ENCODE data around the gene TMEM72.

The TMEM72 gene

DNA sequence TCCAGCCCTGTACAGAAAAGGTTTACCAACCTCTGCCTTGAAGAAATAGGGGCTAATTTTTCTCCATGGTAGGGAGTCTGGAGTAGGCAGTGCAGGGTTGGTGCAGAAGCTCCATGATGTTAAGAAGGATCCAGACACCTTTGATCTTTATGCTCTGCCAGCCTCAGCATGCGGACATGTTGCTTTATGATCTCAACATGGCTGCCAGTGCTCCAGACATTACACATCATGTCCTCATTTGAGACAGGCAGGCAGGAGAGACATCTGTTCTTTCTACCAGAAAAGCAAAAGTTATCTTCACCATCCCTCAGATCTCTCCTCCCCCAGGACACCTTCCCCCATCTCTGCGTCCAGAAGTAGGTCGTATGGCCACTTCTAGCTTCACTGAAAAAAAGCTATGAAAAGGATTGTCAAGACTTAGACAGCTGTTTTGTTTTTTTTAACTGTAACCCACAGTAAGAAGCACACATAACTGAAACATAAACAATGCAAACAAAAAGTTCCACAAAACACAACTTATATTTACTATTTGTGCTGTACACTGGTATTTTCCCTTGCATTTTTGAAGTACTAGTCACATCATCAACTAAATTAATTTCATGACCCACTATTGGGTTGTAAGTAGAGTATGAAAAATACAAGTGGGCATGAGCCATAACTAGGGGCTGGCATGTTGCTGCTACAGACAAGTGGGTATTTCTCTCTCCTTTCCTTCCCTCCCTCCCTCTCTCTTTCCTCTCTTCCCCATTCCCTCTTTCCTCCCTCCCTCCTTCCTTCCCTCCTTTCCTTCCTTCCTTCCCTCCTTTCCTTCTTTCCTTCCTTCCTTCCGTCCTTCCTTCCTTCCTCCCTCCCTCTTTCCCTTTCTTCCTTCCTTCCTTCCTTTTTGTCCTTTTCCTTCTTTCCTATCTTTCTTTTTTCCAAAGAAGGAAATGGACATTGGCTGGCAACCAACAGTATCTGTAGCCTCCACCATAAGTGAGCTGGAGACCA lies 45.9 kb downstream of the TMEM72 start:
- DNase-seq, result peak; percentile 8

DNA sequence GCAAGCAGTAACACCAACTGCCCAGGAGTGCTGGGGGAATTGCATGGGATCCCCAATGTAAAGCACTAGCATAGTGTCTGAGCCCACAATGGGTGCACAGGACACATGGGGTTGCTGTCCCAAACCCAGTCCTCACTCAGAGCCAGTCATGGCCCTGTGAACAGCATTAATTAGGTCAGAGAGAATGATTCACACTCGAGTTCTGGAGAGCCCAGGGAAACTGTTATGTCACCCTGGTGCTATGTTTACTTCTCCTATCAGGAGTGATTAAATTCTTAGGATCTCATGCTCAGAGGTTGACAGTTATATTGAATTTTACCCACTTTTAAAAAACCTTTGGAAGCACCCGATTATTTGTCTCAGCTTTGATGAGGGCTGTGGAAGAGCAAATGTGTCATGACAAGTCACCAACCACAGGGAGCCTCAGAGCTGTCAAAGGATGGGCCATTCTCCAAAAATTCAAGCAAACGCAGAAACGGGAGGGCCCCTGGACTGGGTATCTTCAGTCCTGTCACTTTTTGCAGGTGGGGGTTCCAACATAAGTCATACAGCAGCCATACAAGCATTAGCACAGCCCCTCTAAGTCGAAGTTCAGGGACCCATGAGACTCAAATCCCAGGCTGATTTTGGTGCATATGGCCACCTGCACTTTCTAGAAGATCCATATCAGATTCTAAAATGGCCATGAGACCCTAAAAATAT lies 47.2 kb downstream of the TMEM72 start:
- DNase-seq, result peak; percentile 23

DNA sequence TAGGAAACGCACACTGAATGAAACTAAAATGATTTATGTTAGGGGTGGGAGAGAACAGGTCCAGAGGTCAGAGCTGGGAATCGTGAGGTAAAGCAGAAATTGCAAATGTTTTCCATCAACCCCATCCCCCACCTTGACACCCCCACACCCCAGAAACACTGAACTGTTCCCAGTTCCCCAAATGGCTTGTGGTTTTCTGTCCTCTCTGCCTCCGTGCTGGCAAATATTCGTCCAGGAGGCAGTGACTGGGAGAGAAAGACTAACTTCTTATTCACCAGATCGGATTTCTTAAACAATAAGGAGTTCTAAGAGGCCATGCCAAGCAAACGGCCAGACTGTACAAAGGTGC lies 47.7 kb downstream of the TMEM72 start:
- no peak for DNase-seq

DNA sequence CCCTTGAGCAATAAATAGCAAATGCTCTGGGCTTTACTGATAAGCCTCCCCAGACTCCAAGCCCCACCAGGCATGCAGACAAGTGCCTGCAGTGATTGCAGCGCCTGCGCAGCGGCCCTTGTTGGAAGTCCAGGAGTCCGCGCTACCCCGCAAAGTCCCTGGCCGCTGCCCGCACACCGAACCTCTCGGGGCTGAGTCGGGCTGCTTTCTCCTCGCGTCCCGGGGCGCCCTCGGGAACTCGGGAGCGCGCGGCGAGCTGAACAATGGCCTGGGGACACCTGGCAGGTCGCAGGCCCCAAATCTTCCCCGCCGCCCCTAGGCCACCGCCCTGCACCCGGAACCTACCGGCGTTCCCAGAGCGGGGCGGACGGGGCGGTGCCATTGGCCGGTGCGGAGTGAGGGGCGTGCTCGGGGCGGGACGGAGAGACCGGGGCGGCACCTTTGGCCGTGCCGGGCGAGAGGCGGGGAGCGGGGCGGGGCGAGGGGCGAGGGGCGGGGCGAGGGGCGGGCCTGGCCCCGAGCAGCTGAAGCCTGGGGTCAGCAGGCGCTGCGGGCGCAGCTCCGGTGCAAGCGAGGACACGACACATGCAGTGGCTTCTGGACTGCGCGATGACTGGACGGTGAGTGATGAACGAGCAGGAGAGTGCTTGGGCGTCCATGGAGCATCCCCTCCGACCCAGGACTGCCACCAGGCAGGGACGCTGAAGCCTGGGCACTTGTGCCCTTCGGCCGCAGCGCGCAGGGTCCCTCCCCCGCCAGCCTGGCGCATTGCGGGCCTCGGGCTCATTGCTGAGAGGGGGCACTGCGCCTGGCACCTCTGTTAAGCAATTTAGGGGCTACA lies 48.3 kb downstream of the TMEM72 start, which contains the start of gene RASSF4:
RASSF4 (plus strand) TSS at position 556 of the 841 bp plus-strand sequence. CDS start 10,401 bp downstream, outside the sequence.
- peak; percentile 95 for DNase-seq

DNA sequence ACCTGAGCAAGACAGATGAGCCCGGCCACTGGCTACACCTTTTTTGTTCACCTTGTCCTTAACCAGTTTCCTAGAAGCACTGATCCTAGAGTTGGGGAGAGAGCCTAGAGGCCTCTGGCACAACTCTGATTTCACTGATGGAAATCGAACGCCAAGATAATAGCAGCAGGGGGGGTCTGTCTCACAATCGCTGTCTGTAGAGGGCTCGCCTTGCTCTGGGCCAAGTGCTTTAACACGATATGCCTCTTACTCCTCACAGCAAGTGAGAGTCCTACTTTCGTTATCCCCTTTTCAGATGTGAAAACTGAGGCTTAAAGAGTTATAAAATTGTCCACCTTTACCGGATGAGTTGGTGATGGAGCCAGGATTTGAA lies 48.9 kb downstream of the TMEM72 start:
- peak; percentile 24 for DNase-seq

DNA sequence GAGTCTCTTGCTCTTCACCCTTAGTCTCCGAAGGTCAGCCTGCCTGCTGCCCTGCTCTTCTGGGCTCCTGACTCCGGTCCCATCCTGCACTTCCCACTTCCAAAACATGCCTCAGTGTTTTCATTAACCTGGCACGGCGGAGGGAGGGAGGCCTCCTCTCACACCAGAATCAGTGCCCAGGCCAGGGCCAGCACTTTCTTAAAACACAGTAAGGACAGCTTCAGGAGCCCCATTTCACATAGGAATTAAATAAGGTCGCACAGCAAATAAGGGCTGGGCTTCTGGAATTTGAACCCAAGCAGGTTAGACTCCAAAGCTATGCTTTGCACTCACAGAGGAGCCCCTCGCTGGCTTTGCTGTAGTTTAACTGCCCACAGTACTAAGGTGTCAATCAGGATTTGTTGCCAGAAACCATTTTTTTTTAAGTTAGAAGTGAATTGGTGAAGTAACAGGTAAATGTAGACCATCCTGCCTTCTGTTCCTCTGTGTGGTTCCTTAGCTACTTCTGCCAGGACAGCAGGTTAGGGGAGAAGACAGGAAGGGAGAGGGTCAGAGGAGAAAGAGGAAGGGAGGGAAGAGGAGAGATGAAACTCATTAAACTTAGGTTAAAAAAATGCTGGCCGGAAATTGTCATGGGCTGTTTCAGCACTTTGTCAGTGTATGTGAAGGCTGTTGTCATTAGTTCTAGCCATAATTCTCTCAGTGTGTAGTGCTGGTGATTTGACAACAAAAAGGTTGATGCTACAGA lies 49.5 kb downstream of the TMEM72 start:
- DNase-seq, result peak; percentile 21

DNA sequence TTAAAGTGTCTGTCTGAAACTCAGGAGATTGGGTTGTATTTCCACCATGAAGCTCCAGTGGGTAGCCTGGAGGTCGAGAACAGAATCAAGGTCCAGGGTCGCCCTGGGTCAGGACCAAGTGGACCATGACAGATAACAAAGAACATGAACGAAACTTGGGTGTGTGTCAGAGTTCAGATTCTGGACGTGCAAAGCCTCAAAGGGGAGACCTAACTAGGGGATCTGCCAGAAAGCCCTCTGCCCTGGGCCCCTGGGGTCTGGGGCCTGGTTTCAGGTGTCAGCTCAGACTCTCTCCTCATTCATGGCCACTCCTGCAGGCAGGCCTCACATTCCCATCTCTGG lies 50.1 kb downstream of the TMEM72 start:
- DNase-seq, result peak; percentile 14

DNA sequence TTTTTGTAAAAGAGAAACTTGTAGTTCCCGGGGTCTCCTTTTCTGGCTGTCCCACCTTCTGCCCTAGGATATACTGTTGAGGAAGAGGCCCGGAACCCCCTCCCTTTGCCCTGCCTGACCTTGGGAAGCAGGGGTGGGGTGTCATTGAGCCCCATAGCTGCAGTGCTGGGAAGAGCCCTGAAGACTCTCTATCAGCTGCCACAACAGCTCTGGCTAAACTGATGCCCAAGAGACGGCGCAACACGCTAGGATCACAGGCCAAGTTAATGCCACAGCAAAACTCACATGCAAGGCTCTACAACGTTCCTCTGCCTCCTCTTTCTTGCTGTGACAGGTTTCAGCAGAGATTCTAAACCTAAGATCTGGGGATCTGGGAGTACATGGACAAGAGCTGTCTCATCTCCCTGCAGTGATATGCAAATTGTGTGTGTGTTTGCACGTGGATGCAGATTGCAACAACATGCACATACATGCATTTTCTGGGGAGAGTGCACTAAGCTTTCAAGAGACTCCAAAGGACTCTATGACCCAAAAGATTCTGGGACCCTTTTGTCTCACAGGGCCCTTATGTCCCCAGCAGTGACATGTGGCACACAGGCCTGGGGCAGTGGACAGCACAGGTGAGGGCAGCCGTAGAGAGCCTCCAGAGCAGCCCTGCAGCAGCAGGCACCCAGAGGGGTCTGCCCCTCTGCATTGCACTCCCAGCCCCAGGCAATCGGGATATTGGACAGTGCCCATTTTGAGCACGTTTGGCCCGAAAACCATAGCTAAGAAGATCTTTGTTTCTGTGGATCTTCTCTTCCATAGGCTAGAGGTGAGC lies 51.0 kb downstream of the TMEM72 start:
- peak; percentile 13 for DNase-seq

DNA sequence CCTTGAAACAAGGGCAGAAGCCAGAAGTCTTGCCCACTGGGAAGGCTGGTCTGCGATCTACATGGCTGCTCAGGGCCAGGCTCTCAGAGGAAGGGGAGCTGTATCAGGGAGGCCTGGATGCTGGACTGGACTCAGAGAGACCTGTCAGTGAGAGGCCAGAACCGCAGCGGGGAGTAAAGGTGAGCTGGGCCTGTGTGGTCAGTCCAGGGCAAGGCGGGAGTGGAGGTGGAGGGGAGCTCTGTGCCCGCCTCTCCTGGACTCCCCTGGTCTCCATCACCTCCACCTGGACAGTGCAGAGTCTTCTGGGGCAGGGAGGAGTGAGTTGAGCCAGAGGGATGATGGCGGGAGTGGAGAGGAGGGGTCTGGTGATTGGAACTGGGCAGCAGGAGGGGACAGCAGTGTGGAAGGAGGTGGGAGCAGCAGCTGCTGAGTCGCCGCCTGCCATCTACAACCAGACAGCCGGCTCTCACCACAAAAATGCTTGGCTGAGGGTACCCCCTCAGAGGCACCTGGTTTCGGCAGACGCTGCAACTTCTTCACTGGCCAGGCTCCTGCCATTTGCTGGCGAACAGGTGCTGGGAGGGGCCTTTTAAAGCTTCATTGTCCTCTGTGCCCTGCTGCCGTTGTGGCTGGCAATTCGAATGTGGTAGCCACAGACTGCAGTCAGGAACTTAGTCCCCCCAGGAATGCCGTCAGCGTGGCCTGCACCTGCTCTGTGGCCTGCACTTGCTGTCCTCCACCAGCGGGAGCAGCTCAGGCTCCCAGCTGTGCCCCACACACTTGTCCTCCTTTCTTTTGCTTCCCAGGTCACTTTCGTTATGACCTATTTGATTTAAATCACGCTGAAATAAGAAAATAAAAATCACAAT lies 52.0 kb downstream of the TMEM72 start:
- DNase-seq, result peak; percentile 18

DNA sequence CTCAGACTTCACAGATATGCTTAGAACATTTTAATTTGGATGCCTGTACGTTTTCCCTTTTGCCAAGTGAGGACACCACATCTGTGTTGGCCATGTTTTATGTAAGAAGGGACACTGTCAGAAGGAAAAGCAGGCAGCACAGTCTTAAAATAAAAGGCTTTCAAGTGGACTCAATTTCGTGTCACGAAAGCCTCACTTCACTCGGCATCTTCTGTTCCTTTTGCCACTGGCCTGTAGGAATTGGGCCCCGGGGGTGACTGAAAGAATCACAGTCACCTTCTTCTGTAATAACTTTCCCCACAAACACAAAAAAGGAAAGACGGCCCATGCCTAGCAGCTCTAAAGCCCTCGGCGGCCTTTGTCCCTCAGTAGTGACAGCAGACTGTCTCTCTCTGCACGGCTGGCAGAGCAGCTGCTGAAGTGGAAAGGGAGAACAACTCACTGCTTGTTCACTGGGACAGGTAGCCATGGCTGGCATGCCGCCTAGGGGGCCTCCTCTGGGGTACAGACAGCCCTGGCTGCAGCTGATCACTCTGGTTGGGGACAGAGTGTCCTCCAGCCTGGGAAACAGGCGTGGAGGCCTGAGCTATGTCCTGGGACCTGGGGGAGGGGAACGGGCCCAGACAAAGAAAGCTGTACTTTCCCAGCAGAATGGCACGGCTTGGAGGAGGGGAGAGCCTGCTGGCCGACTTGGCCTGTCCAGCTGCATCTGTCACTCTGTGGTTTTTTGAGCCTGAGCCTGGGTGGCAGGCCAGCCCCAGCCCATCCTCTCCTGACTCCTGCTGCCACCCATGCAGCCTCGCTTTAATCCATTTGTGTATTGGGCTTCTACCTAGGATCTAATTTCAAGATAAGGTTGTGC lies 52.9 kb downstream of the TMEM72 start:
- DNase-seq, result peak; percentile 14

DNA sequence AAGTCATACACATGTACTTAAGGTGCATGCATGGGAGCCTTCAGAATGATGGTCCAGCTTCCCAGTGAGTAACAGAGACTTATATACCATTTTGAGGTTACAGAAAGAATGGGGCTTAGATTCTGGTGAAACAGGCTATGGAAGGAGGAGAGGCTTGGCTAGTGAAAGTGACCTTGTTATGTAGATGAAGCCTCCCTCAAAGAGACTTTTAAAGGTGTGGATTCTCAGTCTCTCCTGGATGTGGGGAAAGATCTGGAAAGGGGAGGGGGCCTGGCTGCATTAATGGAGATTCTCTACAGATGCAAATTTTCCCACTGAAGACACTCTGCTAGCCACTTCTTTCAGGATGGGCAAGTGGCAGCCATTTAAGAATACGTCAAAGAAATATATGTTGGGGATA lies 54.0 kb downstream of the TMEM72 start:
- peak; percentile 11 for DNase-seq

DNA sequence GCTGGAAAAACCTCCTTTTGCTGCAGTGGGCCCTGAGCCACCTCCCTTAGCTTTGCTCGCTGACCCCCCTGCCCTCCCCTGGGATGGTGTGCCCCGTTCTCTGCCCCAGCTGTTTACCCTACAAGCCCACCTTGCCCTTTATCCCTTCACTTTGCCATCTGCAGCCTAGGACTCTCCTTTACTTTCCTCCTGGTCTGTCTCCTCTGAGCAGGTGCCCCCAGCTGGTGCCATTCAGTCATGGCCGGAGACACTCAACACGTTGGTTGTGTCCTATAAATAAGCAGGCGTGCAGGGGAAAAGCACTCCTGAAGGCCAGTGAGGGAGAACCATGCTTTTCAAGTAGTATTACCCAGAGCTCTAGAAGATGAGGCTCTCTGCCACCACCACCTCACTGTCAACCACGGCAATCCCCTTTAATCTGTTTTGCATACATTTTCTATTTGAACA lies 54.5 kb downstream of the TMEM72 start:
- no peak for DNase-seq

DNA sequence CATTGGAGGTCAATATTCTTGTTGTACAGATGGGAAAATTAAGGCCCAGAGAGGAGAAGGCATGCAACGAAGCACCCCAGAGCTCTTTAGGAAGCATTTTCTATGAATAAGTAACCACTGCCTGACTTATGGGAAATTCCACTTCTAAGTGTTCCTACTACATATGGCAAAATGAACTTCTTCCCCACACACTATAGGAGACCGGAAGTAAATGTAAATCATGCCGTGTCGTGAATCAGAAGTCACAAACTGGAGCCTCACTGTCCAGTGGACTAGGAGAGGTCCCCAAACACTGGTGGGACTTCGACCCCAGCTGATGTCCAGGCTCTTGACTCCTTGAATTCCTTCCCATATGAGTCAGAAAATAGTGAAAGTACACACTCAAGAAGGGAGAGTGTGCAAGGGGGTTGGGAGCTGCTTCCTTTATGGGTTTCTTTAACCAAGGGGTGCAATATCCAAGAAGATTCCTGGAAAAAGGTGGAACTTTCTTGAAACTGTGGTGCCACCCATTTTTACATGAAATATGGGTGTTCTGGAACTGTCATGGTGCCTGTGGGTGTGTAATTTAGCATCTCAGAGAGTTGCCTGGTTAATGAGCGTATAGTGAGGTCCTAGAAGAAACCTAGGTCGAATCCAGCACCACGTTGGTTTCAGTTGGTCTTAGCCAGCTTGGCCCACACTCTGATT lies 55.1 kb downstream of the TMEM72 start:
- DNase-seq, result no peak

DNA sequence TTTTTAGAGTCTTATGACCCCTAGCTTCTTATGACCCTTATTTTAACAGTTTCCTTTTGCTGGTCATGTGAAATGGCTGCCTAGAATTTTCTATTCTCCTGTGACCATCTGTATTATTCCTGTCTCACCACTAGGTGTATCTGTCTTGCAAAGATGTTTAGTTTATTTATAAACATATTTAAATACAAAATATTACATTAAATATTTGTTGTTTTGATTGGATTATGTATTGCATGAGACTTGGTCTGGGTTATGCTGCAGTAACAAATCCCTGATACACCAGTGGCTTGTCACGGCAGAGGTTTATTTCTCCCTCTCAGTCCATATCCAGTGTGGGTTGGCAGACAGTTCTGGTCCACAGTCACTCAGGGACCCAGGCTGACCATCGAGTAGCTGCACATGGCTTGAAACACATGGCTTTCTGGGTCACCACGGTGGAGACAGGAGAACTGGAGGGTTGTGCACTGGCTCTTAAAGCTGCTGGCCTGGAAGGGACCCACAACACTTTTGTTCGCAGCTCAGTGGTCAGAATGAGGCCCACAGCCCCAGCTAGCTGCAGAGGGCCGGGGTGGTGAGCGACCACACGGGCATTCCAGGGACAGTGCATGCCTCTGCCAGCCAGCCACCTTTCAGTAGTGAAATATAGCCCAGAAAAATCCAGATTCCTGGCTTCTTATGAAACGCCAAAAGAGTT lies 55.8 kb downstream of the TMEM72 start:
- no peak for DNase-seq

DNA sequence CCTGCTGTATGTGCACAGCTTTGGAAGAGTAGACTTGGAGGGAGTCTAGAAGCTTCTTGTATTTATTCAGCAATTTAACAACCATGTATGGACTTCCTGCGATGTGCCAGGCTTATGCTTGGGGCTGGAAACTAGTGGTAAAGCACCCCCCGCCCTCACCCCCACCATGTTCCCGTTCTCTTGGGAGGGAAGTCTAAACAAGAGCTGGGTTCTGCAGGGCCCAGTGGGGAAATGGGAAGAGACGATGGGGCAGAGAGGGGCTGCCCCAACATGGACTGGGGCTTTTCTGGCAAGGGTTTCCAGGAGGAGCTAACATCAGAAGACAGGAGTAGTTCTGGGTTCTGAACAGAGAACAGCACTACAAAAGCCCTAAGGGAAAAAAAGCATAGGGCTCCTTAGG lies 56.5 kb downstream of the TMEM72 start:
- no peak for DNase-seq

DNA sequence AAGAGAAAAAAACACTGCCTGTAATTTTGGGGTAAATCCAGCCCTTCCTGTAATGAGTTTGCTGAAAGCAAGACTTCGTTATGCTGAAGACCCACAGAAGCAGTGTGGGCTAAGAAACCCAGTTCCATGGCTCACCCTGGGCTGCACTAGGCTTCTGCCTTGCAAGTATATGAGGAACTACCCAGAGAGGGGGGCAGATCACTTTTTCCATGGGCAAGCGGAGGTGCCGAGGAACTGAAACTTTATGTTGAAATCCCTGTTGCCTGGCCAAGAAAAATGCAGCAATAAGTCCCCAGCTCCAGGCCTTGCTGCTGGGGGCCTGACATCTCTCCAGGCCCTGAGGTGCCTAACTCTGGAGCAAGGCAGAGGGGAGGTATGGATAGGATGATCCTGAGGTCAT lies 57.0 kb downstream of the TMEM72 start:
- DNase-seq, result peak; percentile 34

DNA sequence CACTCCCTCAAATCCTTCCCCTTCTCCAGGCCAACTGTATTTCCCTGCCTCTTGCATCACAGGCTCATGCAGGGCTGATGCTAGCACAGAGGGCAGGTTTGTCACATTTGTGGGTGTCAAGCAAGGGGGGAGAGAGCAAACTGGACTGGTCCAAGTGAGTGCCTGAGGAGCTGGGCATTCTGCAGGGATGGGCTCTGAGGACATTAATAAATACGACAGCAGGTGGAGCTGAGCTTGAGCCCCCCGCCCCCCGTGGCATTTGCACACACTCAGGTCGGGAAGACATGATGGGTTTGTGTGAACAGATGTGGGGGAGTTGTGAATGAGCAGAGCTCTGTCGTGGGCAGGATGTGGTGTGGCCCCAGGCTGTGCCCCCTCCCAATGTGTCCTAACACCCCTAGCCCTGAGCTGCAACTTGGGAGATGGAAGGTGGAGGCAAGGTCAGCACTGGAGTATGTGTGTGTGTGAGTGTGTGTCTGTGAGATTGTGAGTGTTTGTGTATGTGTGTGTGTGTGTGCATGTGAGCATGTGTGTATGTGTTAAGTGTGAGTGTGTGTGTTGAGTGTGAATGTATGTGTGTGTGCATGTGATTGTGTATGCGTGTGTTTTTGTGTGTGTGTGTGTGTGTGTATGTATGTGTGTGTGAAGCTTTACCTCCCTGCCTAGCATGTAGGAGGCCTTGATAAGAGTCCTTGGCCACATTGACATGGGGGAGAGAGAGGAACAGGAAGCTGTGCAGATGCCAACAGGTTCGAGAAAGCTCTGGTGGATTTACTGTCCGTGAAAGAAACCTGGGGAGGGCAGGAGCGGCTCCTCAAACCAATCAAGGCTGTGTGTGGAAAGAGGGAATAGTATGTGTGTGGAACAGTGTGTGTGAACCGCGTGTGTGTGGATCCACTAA lies 57.6 kb downstream of the TMEM72 start:
- DNase-seq, result peak; percentile 35

All from stimulated activated CD8-positive, alpha-beta memory T cell treated with anti-CD3 and anti-CD28 coated beads, Interleukin-4, amount 100 ng/mL, for 48 hours (primary cell).